ENCODE results near the gene EFCAB10. TPM values are rescaled to one million over a fixed set of nuclear protein-coding genes. Genes with fewer than 3 reads are reported as not detected.

EFCAB10 gene
- polyA plus RNA-seq, 1 of the 3 experiments (the other 2 are of a cell fraction): 0.51 TPM

GRCh38 chr7:105583061-105583460 is 1.8 kb upstream of the EFCAB10 start:
- H2AFZ ChIP-seq (ENCODE audit: low read depth): no peak overlapping the region
- H3K36me3 ChIP-seq (replicated peaks in 1 of 2; ENCODE audit: control insufficient read depth in 1 of 2, insufficient read depth in 2 of 2, low read length in 1 of 2): no peaks in the 10 kb centered on the region
- no peaks in the 10 kb centered on the region for H4K20me1 ChIP-seq (ENCODE audit: insufficient read depth)
- ChIA-PET CTCF (no interaction called here), POLR2A (no interaction called here)
- no peak for DNase-seq
- H3K9me2 ChIP-seq: no peaks in the 10 kb centered on the region
- no peak overlapping the region for H3K4me2 ChIP-seq
- H3K4me1 ChIP-seq (ENCODE audit: control insufficient read depth in 1 of 2, insufficient read depth in 2 of 2, low read depth in 1 of 2, low read length in 1 of 2): no peaks in the 10 kb centered on the region; a peak in 1 of 4 replicates
- no peaks in the 10 kb centered on the region for H3K79me2 ChIP-seq (ENCODE audit: insufficient read depth)
- H3K9ac ChIP-seq: no peak overlapping the region
- no peaks in the 10 kb centered on the region for H3K27me3 ChIP-seq (ENCODE audit: insufficient read depth)
- H3F3A ChIP-seq (replicated peaks; ENCODE audit: insufficient read depth): peaks cover 11% of the 10 kb centered on the region
- 99% methylated on average over 20 of the region's 39 CpGs for WGBS (ENCODE audit: low lambda C conversion rate)
- H3K9me3 ChIP-seq: no peaks in the 10 kb centered on the region
- H3K4me3 ChIP-seq (ENCODE audit: low read depth in 2 of 2, low read length in 1 of 2): no peak overlapping the region
- TF ChIP-seq PBX3 (IDR thresholded peaks at IDR 0.05): no peak
- TF ChIP-seq, protein P1, sequence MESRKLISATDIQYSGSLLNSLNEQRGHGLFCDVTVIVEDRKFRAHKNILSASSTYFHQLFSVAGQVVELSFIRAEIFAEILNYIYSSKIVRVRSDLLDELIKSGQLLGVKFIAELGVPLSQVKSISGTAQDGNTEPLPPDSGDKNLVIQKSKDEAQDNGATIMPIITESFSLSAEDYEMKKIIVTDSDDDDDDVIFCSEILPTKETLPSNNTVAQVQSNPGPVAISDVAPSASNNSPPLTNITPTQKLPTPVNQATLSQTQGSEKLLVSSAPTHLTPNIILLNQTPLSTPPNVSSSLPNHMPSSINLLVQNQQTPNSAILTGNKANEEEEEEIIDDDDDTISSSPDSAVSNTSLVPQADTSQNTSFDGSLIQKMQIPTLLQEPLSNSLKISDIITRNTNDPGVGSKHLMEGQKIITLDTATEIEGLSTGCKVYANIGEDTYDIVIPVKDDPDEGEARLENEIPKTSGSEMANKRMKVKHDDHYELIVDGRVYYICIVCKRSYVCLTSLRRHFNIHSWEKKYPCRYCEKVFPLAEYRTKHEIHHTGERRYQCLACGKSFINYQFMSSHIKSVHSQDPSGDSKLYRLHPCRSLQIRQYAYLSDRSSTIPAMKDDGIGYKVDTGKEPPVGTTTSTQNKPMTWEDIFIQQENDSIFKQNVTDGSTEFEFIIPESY (IDR thresholded peaks at IDR 0.05; ENCODE audit: borderline replicate concordance, low read depth): no peak
- TF ChIP-seq MXI1 (IDR thresholded peaks at IDR 0.05; ENCODE audit: low read depth, low read length): no peak
- TF ChIP-seq, protein P2, sequence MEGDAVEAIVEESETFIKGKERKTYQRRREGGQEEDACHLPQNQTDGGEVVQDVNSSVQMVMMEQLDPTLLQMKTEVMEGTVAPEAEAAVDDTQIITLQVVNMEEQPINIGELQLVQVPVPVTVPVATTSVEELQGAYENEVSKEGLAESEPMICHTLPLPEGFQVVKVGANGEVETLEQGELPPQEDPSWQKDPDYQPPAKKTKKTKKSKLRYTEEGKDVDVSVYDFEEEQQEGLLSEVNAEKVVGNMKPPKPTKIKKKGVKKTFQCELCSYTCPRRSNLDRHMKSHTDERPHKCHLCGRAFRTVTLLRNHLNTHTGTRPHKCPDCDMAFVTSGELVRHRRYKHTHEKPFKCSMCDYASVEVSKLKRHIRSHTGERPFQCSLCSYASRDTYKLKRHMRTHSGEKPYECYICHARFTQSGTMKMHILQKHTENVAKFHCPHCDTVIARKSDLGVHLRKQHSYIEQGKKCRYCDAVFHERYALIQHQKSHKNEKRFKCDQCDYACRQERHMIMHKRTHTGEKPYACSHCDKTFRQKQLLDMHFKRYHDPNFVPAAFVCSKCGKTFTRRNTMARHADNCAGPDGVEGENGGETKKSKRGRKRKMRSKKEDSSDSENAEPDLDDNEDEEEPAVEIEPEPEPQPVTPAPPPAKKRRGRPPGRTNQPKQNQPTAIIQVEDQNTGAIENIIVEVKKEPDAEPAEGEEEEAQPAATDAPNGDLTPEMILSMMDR (IDR thresholded peaks at IDR 0.05): no peak
- no peak for TF ChIP-seq NRF1 (IDR thresholded peaks at IDR 0.05; ENCODE audit: low read depth, low read length)
- no peak for TF ChIP-seq RXRA (IDR thresholded peaks at IDR 0.05; ENCODE audit: borderline replicate concordance, low read depth)
- TF ChIP-seq SIN3A (IDR thresholded peaks at IDR 0.05; ENCODE audit: borderline replicate concordance, low read depth, low read length): no peak
- no peak for TF ChIP-seq FOXJ3 (CRISPR knock-in tag; IDR thresholded peaks at IDR 0.05)
- H3K27ac ChIP-seq (ENCODE audit: low read depth in 2 of 2, low read length in 1 of 2): no peak overlapping the region

DNA sequence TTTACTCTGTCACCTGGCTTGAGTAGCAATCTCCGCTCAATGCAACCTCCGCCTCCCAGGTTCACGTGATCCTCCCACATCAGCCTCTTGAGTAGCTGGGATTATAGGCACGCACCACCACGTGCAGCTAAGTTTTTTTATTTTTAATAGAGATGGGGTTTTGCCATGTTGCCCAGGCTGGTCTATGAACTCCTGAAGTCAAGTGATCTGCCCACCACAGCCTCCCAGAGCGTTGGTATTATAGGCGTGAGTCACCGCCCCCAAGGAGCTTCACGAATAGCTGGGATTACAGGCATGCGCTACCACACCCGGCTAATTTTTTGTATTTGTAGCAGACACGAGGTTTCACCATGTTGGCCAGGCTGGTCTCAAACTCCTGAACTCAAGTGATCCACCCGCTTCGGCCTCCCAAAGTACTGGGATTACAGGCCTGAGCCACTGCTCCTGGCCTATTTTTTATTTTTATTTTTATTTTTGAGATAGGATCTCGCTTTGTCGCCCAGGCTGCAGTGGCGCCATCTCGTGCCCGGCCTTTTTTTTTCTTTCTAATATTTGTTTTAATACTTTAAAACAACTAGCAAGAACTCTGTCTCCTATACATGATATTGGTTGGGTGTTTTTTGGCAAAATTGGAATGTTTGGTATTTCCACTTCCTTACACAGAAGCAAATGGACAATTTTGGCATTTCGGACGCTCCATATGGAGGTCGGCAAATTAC is 1.1 kb downstream of the EFCAB10 start:
- H3K4me2 ChIP-seq: no peak overlapping the region
- H3K9me2 ChIP-seq: no peaks in the 10 kb centered on the region
- peak overlapping the region; percentile 90; the same call in 1 of the 2 replicates for H2AFZ ChIP-seq (ENCODE audit: low read depth)
- no peaks in the 10 kb centered on the region for H3K27me3 ChIP-seq (ENCODE audit: insufficient read depth)
- CTCF ChIA-PET: interaction anchor here (0.8 to 1.6 kb wide), 7 partner anchors 9 to 462 kb away, joined by 3 to 5 read pairs (median 4); partner anchors contain the start of gene RINT1
- no peak for DNase-seq
- 90% methylated on average over 22 of the region's 22 CpGs for WGBS (ENCODE audit: low lambda C conversion rate)
- no peak overlapping the region for H3K4me3 ChIP-seq (ENCODE audit: low read depth in 2 of 2, low read length in 1 of 2)
- H3K79me2 ChIP-seq (ENCODE audit: insufficient read depth): no peaks in the 10 kb centered on the region
- no peaks in the 10 kb centered on the region for H3K36me3 ChIP-seq (replicated peaks in 1 of 2; ENCODE audit: control insufficient read depth in 1 of 2, insufficient read depth in 2 of 2, low read length in 1 of 2)
- no peak overlapping the region for H3K9ac ChIP-seq
- peaks cover 16% of the 10 kb centered on the region for H3F3A ChIP-seq (replicated peaks; ENCODE audit: insufficient read depth)
- no peaks in the 10 kb centered on the region; a peak in 1 of 4 replicates for H3K4me1 ChIP-seq (ENCODE audit: control insufficient read depth in 1 of 2, insufficient read depth in 2 of 2, low read depth in 1 of 2, low read length in 1 of 2)
- no peak overlapping the region for H3K27ac ChIP-seq (ENCODE audit: low read depth in 2 of 2, low read length in 1 of 2)
- H4K20me1 ChIP-seq (ENCODE audit: insufficient read depth): no peaks in the 10 kb centered on the region
- POLR2A ChIA-PET: no interaction called here
- TF ChIP-seq, protein P2 (IDR thresholded peaks at IDR 0.05): peak; percentile 32; the same call in 1 of the 2 replicates
- no peak for TF ChIP-seq RAD21 (IDR thresholded peaks at IDR 0.05; ENCODE audit: low read length)
- no peaks in the 10 kb centered on the region for H3K9me3 ChIP-seq

All from SK-N-SH (cell line).